Endothelial cell of umbilical vein (primary cell): ENCODE data around the gene GABBR2. TPM values are rescaled to one million over a fixed set of nuclear protein-coding genes. Genes with fewer than 3 reads are reported as not detected.

ENCODE experiments used
- BruUV-seq: library from RNA; stranded (reverse); fragments of 400-500 nt; replicated peaks from 2 replicates; lab custom pipeline; 2021; lab: Mats Ljungman, UMichigan
- CTCF ChIA-PET: fragments of 300-600, 350-600 bp; sonication (Branson Sonifier 250); formaldehyde crosslinking; loops from one replicate; lab custom pipeline; 2021; ENCODE audit warnings: antibody characterized with exemption, inconsistent platforms; lab: Charles Lee
- POLR2A ChIA-PET: fragments of 300-600, 350-600 bp; sonication (Branson Sonifier 250); formaldehyde crosslinking; loops from one replicate; lab custom pipeline; 2021; ENCODE audit warnings: antibody characterized with exemption, inconsistent platforms; lab: Charles Lee
- DNase-seq: peaks from one replicate; pipeline ENCODE4 v3.0.0-alpha.2; 2011; ENCODE audit warnings: low read depth, low spot score
- FAIRE-seq: peaks from 2 replicates; lab custom pipeline; 2011; peaks lifted over from hg19 to GRCh38; lab: Jason Lieb, UNC
- H2AFZ ChIP-seq: 2 replicates; pipeline ENCODE4 v1.6.0; 2012; ENCODE audit warnings: low read depth, low read length, control low read depth, inconsistent platforms
- H3K27ac ChIP-seq: 2 replicates; pipeline ENCODE4 v1.5.1; 2011; ENCODE audit warnings: low read depth, mild to moderate bottlenecking, control low read depth, low read length, moderate library complexity; ENCODE audit not compliant: insufficient read depth
- H3K27me3 ChIP-seq, 2 experiments: 2 replicates each; pipeline versions ENCODE4 v1.6.0 to v1.6.1; 2011; ENCODE audit warnings: low read length in 2 of 2, mixed read lengths in 1 of 2; ENCODE audit not compliant: control insufficient read depth in 2 of 2, insufficient read depth in 2 of 2
- H3K36me3 ChIP-seq, 2 experiments: 2 replicates in 1 of 2; 3 replicates in 1 of 2; pipeline ENCODE4 v1.5.1; 2011; ENCODE audit warnings: low read length in 2 of 2, mild to moderate bottlenecking in 1 of 2, moderate library complexity in 1 of 2; ENCODE audit not compliant: control insufficient read depth in 2 of 2, insufficient read depth in 2 of 2; ENCODE audit errors: extremely low read depth in 1 of 2
- H3K4me1 ChIP-seq: 3 replicates; pipeline ENCODE4 v1.5.1; 2011; ENCODE audit warnings: mild to moderate bottlenecking, low read length; ENCODE audit not compliant: control insufficient read depth, insufficient read depth; ENCODE audit errors: extremely low read depth
- H3K4me2 ChIP-seq: 2 replicates; pipeline ENCODE4 v1.6.1; 2011; ENCODE audit warnings: low read length, control low read depth, mixed read lengths; ENCODE audit not compliant: insufficient read depth
- H3K4me3 ChIP-seq, 3 experiments: fragments of 200-600 bp in 1 of 3; sonication (generic), shearing (Covaris generic) in 1 of 3; replicated peaks in 1 of 3; 2 replicates each; pipeline ENCODE4 v1.5.1; 2011 to 2016; ENCODE audit warnings: control low read depth in 3 of 3, low read length in 3 of 3, mild to moderate bottlenecking in 2 of 3, inconsistent platforms in 1 of 3, low read depth in 1 of 3, moderate library complexity in 1 of 3; ENCODE audit not compliant: insufficient read depth in 1 of 3
- H3K79me2 ChIP-seq: 2 replicates; pipeline ENCODE4 v1.6.0; 2012; ENCODE audit warnings: low read length, inconsistent platforms; ENCODE audit not compliant: control insufficient read depth, insufficient read depth
- H3K9ac ChIP-seq: replicated peaks from 2 replicates; pipeline ENCODE3; 2011; ENCODE audit warnings: low read length, control low read depth; ENCODE audit not compliant: insufficient read depth; ENCODE audit errors: extremely low read depth
- H3K9me1 ChIP-seq: replicated peaks from 3 replicates; pipeline ENCODE4 v1.6.0; 2011; ENCODE audit warnings: mild to moderate bottlenecking, low read length; ENCODE audit not compliant: control insufficient read depth, insufficient read depth; ENCODE audit errors: extremely low read depth
- H3K9me3 ChIP-seq: replicated peaks from 2 replicates; pipeline ENCODE4 v1.5.1; 2012; ENCODE audit warnings: low read length, inconsistent platforms; ENCODE audit not compliant: control insufficient read depth, insufficient read depth
- H4K20me1 ChIP-seq: replicated peaks from 2 replicates; pipeline ENCODE3; 2011; ENCODE audit warnings: mild to moderate bottlenecking, low read length; ENCODE audit not compliant: control insufficient read depth, insufficient read depth; ENCODE audit errors: extremely low read depth
- EZH2 ChIP-seq: IDR thresholded peaks from 2 replicates; pipeline ENCODE4 v1.6.1; 2012; ENCODE audit warnings: borderline replicate concordance, low read depth, mild to moderate bottlenecking, moderate library complexity, low read length, inconsistent platforms; ENCODE audit not compliant: severe bottlenecking
- FOS ChIP-seq: IDR thresholded peaks from 2 replicates; pipeline ENCODE4 v1.6.1; 2011; ENCODE audit warnings: mild to moderate bottlenecking, low read length, moderate library complexity, borderline replicate concordance; ENCODE audit not compliant: insufficient read depth
- GATA2 ChIP-seq: IDR thresholded peaks from 2 replicates; pipeline ENCODE4 v1.7.0; 2011; ENCODE audit warnings: low read depth, mild to moderate bottlenecking, moderate library complexity, mixed read lengths, low read length; ENCODE audit not compliant: insufficient read length, insufficient read depth
- JUN ChIP-seq: IDR thresholded peaks from 2 replicates; pipeline ENCODE4 v1.6.1; 2011; ENCODE audit warnings: borderline replicate concordance, low read depth; ENCODE audit not compliant: insufficient read length, insufficient read depth
- MYC ChIP-seq: IDR thresholded peaks from one replicate; pipeline ENCODE4 v1.6.1; 2011; ENCODE audit warnings: mild to moderate bottlenecking, low read depth, low read length
- POLR2A ChIP-seq: IDR thresholded peaks from 2 replicates; pipeline ENCODE4 v1.6.1; 2012; ENCODE audit warnings: low read depth, mild to moderate bottlenecking, control low read depth, low read length
- POLR2AphosphoS5 ChIP-seq: IDR thresholded peaks from 2 replicates; pipeline ENCODE4 v1.6.1; 2012; ENCODE audit warnings: low read depth, mild to moderate bottlenecking, control low read depth, low read length, moderate library complexity; ENCODE audit not compliant: insufficient read depth
- dilution Hi-C: fragments of 300-500 bp; cut with MboI; formaldehyde crosslinking; loops from one replicate; pipeline ENCODE4 v1.15.0; 2019; ENCODE audit warnings: low sequenced_read_pairs; ENCODE audit not compliant: extremely low pct_ligation_motif_present
- intact Hi-C: fragments of 100-400 bp; cut with micrococcal nuclease; formaldehyde crosslinking; loops from one replicate; pipeline ENCODE4 v1.10.0; 2022
- polyA plus RNA-seq, 4 experiments: library from polyadenylated mRNA; depleted of rRNA in 3 of 4; stranded (reverse) in 3 of 4; unstranded in 1 of 4; fragments of >200 nt; gene quantifications; 2 replicates each; pipeline versions ENCODE4 v1.2.1 to v1.2.3, GENCODE V29; 2011 to 2012; ENCODE audit warnings: missing spikeins in 1 of 4
- total RNA-seq: library from RNA; stranded (reverse); gene quantifications from 2 replicates; pipeline ENCODE4 v1.2.3, GENCODE V29; 2021
- TF ChIP-seq, protein P1 (sequence below): IDR thresholded peaks from 2 replicates; pipeline ENCODE4 v1.6.1; 2011; ENCODE audit not compliant: insufficient read depth, insufficient read length
- TF ChIP-seq, protein P2 (sequence below), 2 donors: IDR thresholded peaks; 1 replicate in 1 of 2; 2 replicates in 1 of 2; pipeline ENCODE4 v1.5.1; 2011; ENCODE audit warnings: low read length in 2 of 2, mild to moderate bottlenecking in 2 of 2, moderate library complexity in 2 of 2, control low read depth in 1 of 2, inconsistent platforms in 1 of 2, low read depth in 1 of 2; ENCODE audit not compliant: insufficient read depth in 1 of 2; ENCODE audit errors: extremely low read depth in 1 of 2

The GABBR2 gene
- total and polyA plus RNA-seq, 2 donors (not counting 3 experiments of a cell fraction or from before 2014, with no cell fraction given): 1.1 to 9.2 TPM

DNA sequence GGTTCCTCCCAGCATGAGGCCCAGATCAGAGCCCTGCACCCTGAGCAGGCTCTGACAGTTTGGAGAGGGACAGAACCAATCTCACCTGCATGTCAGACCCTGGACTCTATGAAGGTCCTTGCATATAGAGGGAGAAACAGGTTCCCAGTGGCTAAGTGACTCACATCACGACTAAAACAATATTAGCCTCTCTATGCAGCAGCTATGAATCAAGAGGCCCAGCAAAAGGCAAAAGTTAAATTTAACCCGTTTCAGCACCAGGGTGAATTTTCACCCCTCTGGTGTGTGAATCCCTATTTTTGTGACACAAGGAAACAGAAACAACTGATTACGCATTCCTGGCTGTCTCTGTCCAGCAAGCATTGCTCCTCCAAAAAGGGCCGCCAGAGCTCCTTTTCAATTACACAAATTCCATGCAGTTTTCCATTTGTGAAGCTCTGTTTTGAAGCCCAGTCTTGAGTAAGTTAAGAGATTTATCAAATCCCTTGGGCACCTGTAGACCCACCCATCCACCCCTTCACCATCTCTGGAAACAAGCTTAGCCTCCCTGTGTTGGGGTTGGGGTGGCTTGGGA, 136.6 kb downstream of the GABBR2 start:
- no peak for FAIRE-seq
- no peaks in the 10 kb centered on the region for H4K20me1 ChIP-seq
- no peaks in the 10 kb centered on the region for H3K36me3 ChIP-seq
- H3K9me3 ChIP-seq: no peaks in the 10 kb centered on the region
- no TSS peak for BruUV-seq
- no peak for DNase-seq
- H3K4me1 ChIP-seq: no peaks in the 10 kb centered on the region
- intact Hi-C loops (no loop called here), dilution Hi-C loops (no loop called here)
- H3K4me2 ChIP-seq: no peak overlapping the region
- H3K27ac ChIP-seq: no peak overlapping the region
- no peaks in the 10 kb centered on the region for H3K27me3 ChIP-seq
- no peak overlapping the region for H2AFZ ChIP-seq
- ChIA-PET POLR2A (no interaction called here), CTCF (interaction anchor here (0.6 to 1.0 kb wide), 3 partner anchors 9 to 186 kb away, joined by 3 read pairs; no protein-coding TSS in a partner anchor)
- H3K9me1 ChIP-seq: no peaks in the 10 kb centered on the region
- TF ChIP-seq, protein P1, sequence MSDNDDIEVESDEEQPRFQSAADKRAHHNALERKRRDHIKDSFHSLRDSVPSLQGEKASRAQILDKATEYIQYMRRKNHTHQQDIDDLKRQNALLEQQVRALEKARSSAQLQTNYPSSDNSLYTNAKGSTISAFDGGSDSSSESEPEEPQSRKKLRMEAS: no peak
- TF ChIP-seq POLR2AphosphoS5 (no peak), POLR2A (no peak), FOS (no peak), MYC (no peak), JUN (no peak)
- no peaks in the 10 kb centered on the region for H3K79me2 ChIP-seq
- no peak overlapping the region for H3K9ac ChIP-seq
- H3K4me3 ChIP-seq: no peak overlapping the region

GRCh38 chr9:98571643-98572042, 137.1 kb downstream of the GABBR2 start:
- H3K9ac ChIP-seq: no peak overlapping the region
- ChIA-PET POLR2A (no interaction called here), CTCF (interaction anchor here (0.6 to 1.0 kb wide), 2 partner anchors 9 to 187 kb away, joined by 3 read pairs; no protein-coding TSS in a partner anchor)
- no peaks in the 10 kb centered on the region for H3K9me1 ChIP-seq
- no peaks in the 10 kb centered on the region for H3K4me1 ChIP-seq
- dilution Hi-C loops: no loop called here
- no peak overlapping the region for H2AFZ ChIP-seq
- H4K20me1 ChIP-seq: no peaks in the 10 kb centered on the region
- no peaks in the 10 kb centered on the region for H3K27me3 ChIP-seq
- no peaks in the 10 kb centered on the region for H3K9me3 ChIP-seq
- H3K4me3 ChIP-seq: no peak overlapping the region
- H3K4me2 ChIP-seq: no peak overlapping the region
- no peaks in the 10 kb centered on the region for H3K79me2 ChIP-seq
- no peaks in the 10 kb centered on the region for H3K36me3 ChIP-seq
- no peak overlapping the region for H3K27ac ChIP-seq
- no TSS peak for BruUV-seq
- intact Hi-C loops: no loop called here
- no peak for FAIRE-seq
- no peak for DNase-seq
- TF ChIP-seq POLR2AphosphoS5: no peak
- no peak for TF ChIP-seq FOS
- no peak for TF ChIP-seq EZH2
- TF ChIP-seq MYC: no peak
- TF ChIP-seq POLR2A: no peak
- TF ChIP-seq, protein P1: no peak
- no peak for TF ChIP-seq GATA2
- TF ChIP-seq JUN: no peak
- TF ChIP-seq, protein P2, sequence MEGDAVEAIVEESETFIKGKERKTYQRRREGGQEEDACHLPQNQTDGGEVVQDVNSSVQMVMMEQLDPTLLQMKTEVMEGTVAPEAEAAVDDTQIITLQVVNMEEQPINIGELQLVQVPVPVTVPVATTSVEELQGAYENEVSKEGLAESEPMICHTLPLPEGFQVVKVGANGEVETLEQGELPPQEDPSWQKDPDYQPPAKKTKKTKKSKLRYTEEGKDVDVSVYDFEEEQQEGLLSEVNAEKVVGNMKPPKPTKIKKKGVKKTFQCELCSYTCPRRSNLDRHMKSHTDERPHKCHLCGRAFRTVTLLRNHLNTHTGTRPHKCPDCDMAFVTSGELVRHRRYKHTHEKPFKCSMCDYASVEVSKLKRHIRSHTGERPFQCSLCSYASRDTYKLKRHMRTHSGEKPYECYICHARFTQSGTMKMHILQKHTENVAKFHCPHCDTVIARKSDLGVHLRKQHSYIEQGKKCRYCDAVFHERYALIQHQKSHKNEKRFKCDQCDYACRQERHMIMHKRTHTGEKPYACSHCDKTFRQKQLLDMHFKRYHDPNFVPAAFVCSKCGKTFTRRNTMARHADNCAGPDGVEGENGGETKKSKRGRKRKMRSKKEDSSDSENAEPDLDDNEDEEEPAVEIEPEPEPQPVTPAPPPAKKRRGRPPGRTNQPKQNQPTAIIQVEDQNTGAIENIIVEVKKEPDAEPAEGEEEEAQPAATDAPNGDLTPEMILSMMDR (IDR thresholded peaks at IDR 0.05; ENCODE audit: extremely low read depth in 1 of 2, insufficient read depth in 1 of 2, low read depth in 1 of 2, low read length in 2 of 2): no peak
